Activated T-cell treated with anti-CD3 and anti-CD28 coated beads, Interleukin-2, amount 50 U/mL, for 1 hour (primary cell): ENCODE data around the gene FXYD4.

Experiments
- DNase-seq: peaks from one replicate; pipeline ENCODE4 v3.0.0-alpha.2; 2020

Gene FXYD4

GRCh38 chr10:43347997-43348396, 23.4 kb upstream of the FXYD4 start:
- no peak for DNase-seq

GRCh38 chr10:43348511-43349312, 22.7 kb upstream of the FXYD4 start:
- DNase-seq, result peak; percentile 85

- no peak for DNase-seq
These were observed 21.3 kb upstream of the FXYD4 start for GRCh38 chr10:43350156-43350555.

- no peak for DNase-seq
These were observed 20.8 kb upstream of the FXYD4 start for GRCh38 chr10:43350686-43351085.

- no peak for DNase-seq
These were observed 20.1 kb upstream of the FXYD4 start for GRCh38 chr10:43351301-43351700.

- no peak for DNase-seq
These were observed 18.5 kb upstream of the FXYD4 start for GRCh38 chr10:43352951-43353350.

GRCh38 chr10:43353495-43354329, 17.7 kb upstream of the FXYD4 start:
- no peak for DNase-seq

- DNase-seq, result no peak
These were observed 17.2 kb upstream of the FXYD4 start for GRCh38 chr10:43354330-43354635.

GRCh38 chr10:43354879-43355380, 16.5 kb upstream of the FXYD4 start:
- no peak for DNase-seq

GRCh38 chr10:43355749-43356371, 15.6 kb upstream of the FXYD4 start:
- DNase-seq, result no peak

GRCh38 chr10:43360086-43360485, 11.3 kb upstream of the FXYD4 start:
- no peak for DNase-seq

GRCh38 chr10:43361547-43362190, 9.8 kb upstream of the FXYD4 start:
- DNase-seq, result peak; percentile 25

- peak; percentile 93 for DNase-seq
These were observed 9.1 kb upstream of the FXYD4 start for GRCh38 chr10:43362191-43362839.

GRCh38 chr10:43365001-43365400, 6.4 kb upstream of the FXYD4 start:
- DNase-seq, result no peak

GRCh38 chr10:43369921-43370320, 1.5 kb upstream of the FXYD4 start:
- no peak for DNase-seq

GRCh38 chr10:43370671-43371215, 693 bp upstream of the FXYD4 start:
- no peak for DNase-seq

GRCh38 chr10:43372765-43373361, 1.4 kb downstream of the FXYD4 start:
- no peak for DNase-seq

- DNase-seq, result no peak
These were observed 2.0 kb downstream of the FXYD4 start for GRCh38 chr10:43373461-43373860.

- no peak for DNase-seq
These were observed 2.8 kb downstream of the FXYD4 start for GRCh38 chr10:43374194-43374593.

- no peak for DNase-seq
These were observed 4.1 kb downstream of the FXYD4 start for GRCh38 chr10:43375401-43376020.

- no peak for DNase-seq
These were observed 4.7 kb downstream of the FXYD4 start for GRCh38 chr10:43376046-43376635.
